ENCODE measurements around the gene PAK4. TPM values are rescaled to one million over a fixed set of nuclear protein-coding genes. Genes with fewer than 3 reads are reported as not detected.
A peak's percentile ranks its signal among the peaks of the same experiment; 100 is the strongest.

Gene PAK4
- total and polyA plus RNA-seq, 10 of the 15 experiments (the other 5 are each of a cell fraction or from before 2014, with no cell fraction given) = 0.08 to 19.3 (median 5.9) TPM

- FAIRE-seq (peak; percentile 61), ATAC-seq (peak; percentile 97), DNase-seq (ENCODE audit: low read depth, low spot score) (no peak)
- intact Hi-C loops (cut with micrococcal nuclease; ENCODE audit: unreplicated experiment) (loop anchor here (1.0 to 5.0 kb wide), 2 partner anchors 77 to 148 kb away; no protein-coding TSS in a partner anchor), in situ Hi-C loops (cut with MboI) (no loop called here)
- Histone ChIP-seq H3K4me3 (no peak overlapping the region), H3K9me3 (replicated peaks; ENCODE audit: control insufficient read depth, insufficient read depth, low read length) (no peaks in the 10 kb centered on the region), H3K4me2 (ENCODE audit: control insufficient read depth, insufficient read depth) (no peak overlapping the region), H4K20me1 (ENCODE audit: control insufficient read depth, insufficient read depth) (no peaks in the 10 kb centered on the region), H3K79me2 (ENCODE audit: control insufficient read depth, insufficient read depth, low read length) (no peaks in the 10 kb centered on the region), H3K27me3 (replicated peaks in 1 of 2; ENCODE audit: control insufficient read depth in 2 of 2, insufficient read depth in 2 of 2, low read length in 1 of 2) (no peaks in the 10 kb centered on the region; a peak in 1 of 4 replicates), H3K36me3 (ENCODE audit: control insufficient read depth in 2 of 2, insufficient read depth in 2 of 2, low read length in 1 of 2) (no peaks in the 10 kb centered on the region), H2AFZ (ENCODE audit: control insufficient read depth, low read depth, low read length) (no peak overlapping the region), H3K9ac (ENCODE audit: control insufficient read depth, insufficient read depth, low read length) (no peak overlapping the region), H3K4me1 (ENCODE audit: control insufficient read depth, insufficient read depth, low read length) (no peaks in the 10 kb centered on the region), H3K27ac (ENCODE audit: control insufficient read depth, insufficient read depth) (no peak overlapping the region)
- SMC1A ChIA-PET (ENCODE audit: uncharacterized antibody, unreplicated experiment) = interaction anchor here (1.0 kb wide), 1 partner anchor 144 kb away, joined by 3 read pairs; no protein-coding TSS in a partner anchor
- RAD21 ChIA-PET (ENCODE audit: unreplicated experiment) = interaction anchor here (1.3 kb wide), 1 partner anchor 148 kb away, joined by 6 read pairs; no protein-coding TSS in a partner anchor
- CTCF ChIA-PET = interaction anchor here (0.7 to 3.3 kb wide), 10 partner anchors 9 to 422 kb away, joined by 3 to 20 read pairs (median 4); partner anchors contain the start of gene EID2B
- POLR2A ChIA-PET = interaction anchor here (0.6 kb wide), 1 partner anchor 20 kb away, joined by 3 read pairs; no protein-coding TSS in a partner anchor
- no TSS peak for BruUV-seq (replicated peaks)
- WGBS (ENCODE audit: insufficient coverage, insufficient replicate concordance, low lambda C conversion rate, missing lambda C conversion rate) = 15% methylated on average over 16 of the region's 16 CpGs
- no peak for TF ChIP-seq GATAD2B (conservative IDR thresholded peaks at IDR 0.05; ENCODE audit: low read depth)
- TF ChIP-seq ZNF217 (IDR thresholded peaks at IDR 0.05) = no peak
- no peak for TF ChIP-seq HDGF (IDR thresholded peaks at IDR 0.05)
- no peak for TF ChIP-seq RUNX3 (IDR thresholded peaks at IDR 0.05; ENCODE audit: low read length)
- 0 out of 2 replicates have a peak, but pooled peaks have one; percentile 51 for TF ChIP-seq TCF12 (IDR thresholded peaks at IDR 0.05; ENCODE audit: low read depth, low read length)
- TF ChIP-seq SREBF1 (IDR thresholded peaks at IDR 0.05; ENCODE audit: low read length) = no peak
- TF ChIP-seq IRF4 (IDR thresholded peaks at IDR 0.05; ENCODE audit: low read depth, low read length) = no peak
- TF ChIP-seq DPF2 (IDR thresholded peaks at IDR 0.05) = no peak
- peak; percentile 65 for TF ChIP-seq RAD21 (IDR thresholded peaks at IDR 0.05; ENCODE audit: insufficient read depth, low read depth, low read length)
- no peak for TF ChIP-seq NRF1 (conservative IDR thresholded peaks at IDR 0.05; ENCODE audit: low read depth, low read length)
- TF ChIP-seq SMAD1 (IDR thresholded peaks at IDR 0.05; ENCODE audit: low read depth, partially characterized antibody) = no peak
- TF ChIP-seq, protein P1, sequence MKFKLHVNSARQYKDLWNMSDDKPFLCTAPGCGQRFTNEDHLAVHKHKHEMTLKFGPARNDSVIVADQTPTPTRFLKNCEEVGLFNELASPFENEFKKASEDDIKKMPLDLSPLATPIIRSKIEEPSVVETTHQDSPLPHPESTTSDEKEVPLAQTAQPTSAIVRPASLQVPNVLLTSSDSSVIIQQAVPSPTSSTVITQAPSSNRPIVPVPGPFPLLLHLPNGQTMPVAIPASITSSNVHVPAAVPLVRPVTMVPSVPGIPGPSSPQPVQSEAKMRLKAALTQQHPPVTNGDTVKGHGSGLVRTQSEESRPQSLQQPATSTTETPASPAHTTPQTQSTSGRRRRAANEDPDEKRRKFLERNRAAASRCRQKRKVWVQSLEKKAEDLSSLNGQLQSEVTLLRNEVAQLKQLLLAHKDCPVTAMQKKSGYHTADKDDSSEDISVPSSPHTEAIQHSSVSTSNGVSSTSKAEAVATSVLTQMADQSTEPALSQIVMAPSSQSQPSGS (IDR thresholded peaks at IDR 0.05; ENCODE audit: low read length) = no peak
- peak; percentile 62 for TF ChIP-seq SMC3 (IDR thresholded peaks at IDR 0.05; ENCODE audit: borderline replicate concordance, low read length)
- no peak for TF ChIP-seq FOXM1 (IDR thresholded peaks at IDR 0.05; ENCODE audit: low read depth, low read length)
- TF ChIP-seq ELK1 (IDR thresholded peaks at IDR 0.05; ENCODE audit: low read depth, low read length) = no peak
- TF ChIP-seq TARDBP (IDR thresholded peaks at IDR 0.05; ENCODE audit: borderline replicate concordance) = no peak
- TF ChIP-seq EGR1 (IDR thresholded peaks at IDR 0.05; ENCODE audit: borderline replicate concordance in 1 of 2, low read depth in 2 of 2, low read length in 2 of 2) = no peak
- TF ChIP-seq, protein P2, sequence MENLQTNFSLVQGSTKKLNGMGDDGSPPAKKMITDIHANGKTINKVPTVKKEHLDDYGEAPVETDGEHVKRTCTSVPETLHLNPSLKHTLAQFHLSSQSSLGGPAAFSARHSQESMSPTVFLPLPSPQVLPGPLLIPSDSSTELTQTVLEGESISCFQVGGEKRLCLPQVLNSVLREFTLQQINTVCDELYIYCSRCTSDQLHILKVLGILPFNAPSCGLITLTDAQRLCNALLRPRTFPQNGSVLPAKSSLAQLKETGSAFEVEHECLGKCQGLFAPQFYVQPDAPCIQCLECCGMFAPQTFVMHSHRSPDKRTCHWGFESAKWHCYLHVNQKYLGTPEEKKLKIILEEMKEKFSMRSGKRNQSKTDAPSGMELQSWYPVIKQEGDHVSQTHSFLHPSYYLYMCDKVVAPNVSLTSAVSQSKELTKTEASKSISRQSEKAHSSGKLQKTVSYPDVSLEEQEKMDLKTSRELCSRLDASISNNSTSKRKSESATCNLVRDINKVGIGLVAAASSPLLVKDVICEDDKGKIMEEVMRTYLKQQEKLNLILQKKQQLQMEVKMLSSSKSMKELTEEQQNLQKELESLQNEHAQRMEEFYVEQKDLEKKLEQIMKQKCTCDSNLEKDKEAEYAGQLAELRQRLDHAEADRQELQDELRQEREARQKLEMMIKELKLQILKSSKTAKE (IDR thresholded peaks at IDR 0.05; ENCODE audit: low read depth, poor library complexity, severe bottlenecking) = no peak
- no peak for TF ChIP-seq POLR2AphosphoS2 (IDR thresholded peaks at IDR 0.05; ENCODE audit: low read depth, low read length)
- TF ChIP-seq CBX5 (IDR thresholded peaks at IDR 0.05; ENCODE audit: low read depth) = no peak
- no peak for TF ChIP-seq CREM (IDR thresholded peaks at IDR 0.05; ENCODE audit: low read depth)
- TF ChIP-seq CREB1 (IDR thresholded peaks at IDR 0.05; ENCODE audit: low read depth) = no peak
Measured at GRCh38 chr19:39110263-39110967, 15.2 kb upstream of the PAK4 start.
